ENCODE measurements around the gene FCHO1.
"Not testable (repeated sequence)": the region's sequence is repeated elsewhere in the genome, so short reads cannot be mapped to it uniquely, and the experiment has no call there.

FCHO1 gene

DNA sequence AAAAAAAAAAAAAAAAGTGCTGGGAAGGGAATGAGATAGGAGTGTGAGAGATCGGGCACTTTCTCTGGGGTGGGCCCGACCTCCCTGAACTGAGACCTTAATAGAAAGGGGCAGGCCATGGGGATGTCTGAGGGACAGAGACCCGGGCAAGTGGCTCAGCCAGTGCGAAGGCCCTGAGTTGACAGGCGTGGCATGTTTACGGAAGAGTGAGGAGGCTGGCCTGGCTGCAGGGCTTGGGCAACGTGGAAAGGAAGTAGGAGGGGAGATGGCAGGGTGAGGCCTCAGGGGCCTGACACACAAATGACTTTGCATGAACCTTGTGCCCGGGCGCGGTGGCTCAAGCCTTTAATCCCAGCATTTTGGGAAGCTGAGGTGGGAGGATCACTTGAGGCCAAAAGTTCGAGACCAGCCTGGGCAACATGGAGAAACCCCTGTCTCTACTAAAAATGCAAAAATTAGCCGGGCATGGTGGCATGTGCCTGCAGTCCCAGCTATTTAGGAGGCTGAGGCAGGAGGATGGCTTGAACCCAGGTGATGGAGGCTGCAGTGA lies 13.9 kb downstream of the FCHO1 start:
- DNase-seq, result no peak

DNA sequence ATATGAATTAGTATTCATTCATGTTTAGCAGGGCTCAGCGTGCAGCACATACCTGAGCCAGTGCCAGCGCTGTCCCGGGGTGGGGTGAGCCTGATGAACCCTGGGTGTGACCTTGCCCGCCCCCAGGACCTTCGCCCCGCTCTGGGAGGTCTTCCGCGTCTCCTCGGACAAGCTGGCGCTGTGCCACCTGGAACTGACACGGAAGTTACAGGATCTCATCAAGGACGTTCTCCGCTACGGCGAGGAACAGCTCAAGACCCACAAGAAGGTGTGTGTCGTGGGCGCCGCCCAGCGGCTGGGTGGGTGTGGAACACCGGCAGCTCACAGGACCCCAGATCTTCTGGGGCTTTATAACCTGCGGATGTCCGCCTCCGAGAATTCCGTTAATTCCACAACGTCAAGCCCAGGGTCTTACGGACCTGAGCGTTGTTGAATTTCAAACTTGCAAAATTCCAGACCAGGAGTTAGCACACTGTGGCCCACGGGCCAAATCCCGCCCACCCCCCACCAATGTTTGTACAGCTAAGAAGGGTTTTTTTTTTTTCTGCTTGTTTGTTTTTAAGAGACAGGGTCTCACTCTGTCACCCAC lies 15.4 kb downstream of the FCHO1 start:
- peak; percentile 20 for DNase-seq

DNA sequence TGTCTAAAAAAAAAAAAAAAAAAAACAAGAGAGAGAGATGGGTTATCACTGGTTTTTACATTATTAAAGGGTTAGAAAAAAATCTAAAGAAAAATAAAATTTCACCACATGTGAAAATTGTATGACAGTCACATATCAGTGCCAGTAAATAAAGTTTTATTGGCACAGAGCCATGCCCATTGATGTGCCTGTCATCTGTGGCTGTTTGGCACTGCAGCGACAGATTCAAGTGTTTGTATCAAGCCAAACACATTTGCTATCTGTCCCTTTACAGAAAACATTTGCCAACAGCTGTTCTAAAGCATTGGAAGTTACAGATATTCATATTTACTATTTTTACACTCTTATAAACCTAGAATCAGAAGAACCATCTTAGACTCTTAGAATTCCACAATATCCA lies 16.3 kb downstream of the FCHO1 start:
- no peak for DNase-seq

DNA sequence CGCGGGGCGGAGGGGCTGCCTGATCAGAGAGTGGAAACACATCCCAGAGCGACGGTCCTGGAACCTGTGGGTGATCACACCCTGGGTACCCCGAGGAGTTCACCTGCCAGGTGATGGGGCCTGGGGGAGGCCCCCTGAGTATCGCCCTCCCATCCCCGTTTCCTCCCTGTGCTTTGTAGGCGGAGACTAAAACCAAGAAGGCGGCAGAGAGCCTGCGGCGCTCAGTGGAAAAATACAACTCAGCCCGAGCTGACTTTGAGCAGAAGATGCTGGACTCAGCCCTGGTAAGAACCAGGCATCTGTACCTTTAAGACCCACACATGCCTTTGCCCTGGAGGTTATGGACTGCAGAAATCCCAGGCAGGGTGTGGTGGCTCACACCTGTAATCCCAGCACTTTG lies 19.3 kb downstream of the FCHO1 start:
- DNase-seq, result no peak

DNA sequence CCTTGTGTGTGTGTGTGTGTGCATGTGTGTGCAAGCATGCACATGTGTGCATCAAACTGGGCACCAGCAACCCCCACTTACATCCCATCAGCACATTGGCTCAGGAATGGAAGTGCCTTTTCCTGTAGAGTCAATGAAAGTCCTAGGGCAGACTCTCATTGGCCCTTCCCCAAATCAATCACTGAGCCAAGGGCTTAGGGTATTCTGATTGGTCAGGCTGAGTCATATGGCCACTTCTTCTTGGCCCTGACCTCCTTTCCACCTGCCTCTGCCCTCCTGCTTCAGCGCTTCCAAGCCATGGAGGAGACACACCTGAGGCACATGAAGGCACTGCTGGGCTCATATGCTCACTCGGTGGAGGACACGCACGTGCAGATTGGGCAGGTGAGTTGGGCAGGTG lies 20.9 kb downstream of the FCHO1 start:
- no peak for DNase-seq

DNA sequence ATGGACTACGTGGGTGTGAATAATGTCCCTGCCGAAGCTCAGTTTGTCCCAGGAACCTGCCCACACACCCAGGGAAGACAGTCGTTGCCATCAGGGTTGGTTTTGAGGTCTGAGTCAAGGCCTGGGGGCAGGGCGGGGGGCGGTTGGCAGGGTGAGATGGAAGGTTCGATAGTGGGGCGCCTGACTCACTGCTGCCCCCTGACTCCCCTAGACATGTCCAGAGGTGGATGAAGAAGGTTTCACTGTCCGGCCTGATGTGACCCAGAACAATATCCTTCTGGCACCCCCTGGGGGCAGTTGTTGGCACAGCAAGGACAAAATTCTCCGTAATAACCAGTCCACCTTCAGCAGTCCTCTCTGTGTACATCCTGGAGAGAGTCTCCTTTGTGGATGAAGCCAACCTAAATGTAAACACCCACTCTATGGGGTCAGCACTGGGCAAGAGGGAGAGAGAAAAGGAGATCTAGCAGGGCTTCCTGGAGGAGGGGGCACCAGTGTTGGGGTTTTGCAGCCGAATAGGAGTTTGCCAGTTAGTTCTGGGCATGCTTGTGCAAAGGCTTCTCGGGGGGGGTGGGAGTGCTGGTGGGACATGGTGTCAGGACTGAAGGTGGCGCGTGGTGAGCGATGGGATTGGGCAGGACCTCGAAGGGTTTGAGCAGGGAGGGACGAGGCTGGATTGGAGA lies 24.1 kb downstream of the FCHO1 start:
- peak; percentile 35 for DNase-seq

DNA sequence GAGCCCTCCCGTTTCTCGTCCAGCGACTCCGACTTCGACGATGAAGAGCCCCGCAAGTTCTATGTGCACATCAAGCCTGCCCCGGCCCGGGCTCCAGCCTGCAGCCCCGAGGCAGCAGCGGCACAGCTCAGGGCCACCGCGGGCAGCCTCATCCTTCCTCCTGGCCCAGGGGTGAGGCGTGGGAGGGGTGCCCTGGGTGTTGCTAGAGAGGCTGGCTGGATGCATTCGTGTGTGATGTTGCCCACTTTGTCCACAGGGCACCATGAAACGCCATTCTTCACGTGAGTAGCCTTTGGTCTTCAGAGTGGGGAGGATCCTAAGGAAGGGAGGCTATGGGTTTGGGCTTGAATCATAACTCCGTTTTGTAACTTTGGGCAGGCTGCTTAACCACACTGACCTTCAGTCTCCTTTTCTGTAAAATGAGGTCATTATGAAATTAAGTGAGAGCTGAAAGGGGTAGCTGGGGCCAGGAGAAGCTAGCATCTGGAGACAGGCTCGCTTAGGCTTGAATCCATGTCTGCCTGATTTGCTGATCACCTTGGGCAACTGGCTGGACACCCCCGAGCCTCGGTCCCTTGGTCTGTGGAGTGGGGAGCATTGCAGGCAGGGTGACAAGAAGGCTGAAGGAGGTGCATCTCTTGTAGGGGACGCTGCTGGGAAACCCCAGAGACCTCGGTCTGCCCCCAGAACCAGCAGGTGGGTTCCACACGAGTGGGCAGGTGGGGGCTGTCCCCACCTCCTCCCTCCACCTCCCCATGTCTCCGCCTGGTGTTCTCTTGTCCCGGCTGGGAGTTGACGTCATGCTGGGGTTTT lies 24.9 kb downstream of the FCHO1 start:
- DNase-seq, result no peak

DNA sequence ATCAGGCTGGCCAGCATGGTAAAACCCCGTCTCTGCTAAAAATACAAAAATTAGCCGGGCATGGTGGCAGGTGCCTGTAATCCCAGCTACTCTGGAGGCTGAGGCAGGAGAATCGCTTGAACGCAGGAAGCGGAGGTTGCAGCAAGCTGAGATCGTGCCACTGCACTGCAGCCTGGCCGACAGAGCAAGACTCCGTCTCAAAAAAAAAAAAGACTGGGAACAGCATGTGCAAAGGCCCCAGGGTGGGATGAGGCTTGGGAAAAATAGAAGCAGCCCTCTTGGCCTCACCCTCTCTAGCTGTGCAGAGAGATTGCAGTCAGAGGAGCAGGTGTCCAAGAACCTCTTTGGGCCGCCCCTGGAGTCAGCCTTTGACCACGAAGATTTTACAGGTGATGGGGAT lies 26.6 kb downstream of the FCHO1 start:
- DNase-seq, result not testable (repeated sequence)

DNA sequence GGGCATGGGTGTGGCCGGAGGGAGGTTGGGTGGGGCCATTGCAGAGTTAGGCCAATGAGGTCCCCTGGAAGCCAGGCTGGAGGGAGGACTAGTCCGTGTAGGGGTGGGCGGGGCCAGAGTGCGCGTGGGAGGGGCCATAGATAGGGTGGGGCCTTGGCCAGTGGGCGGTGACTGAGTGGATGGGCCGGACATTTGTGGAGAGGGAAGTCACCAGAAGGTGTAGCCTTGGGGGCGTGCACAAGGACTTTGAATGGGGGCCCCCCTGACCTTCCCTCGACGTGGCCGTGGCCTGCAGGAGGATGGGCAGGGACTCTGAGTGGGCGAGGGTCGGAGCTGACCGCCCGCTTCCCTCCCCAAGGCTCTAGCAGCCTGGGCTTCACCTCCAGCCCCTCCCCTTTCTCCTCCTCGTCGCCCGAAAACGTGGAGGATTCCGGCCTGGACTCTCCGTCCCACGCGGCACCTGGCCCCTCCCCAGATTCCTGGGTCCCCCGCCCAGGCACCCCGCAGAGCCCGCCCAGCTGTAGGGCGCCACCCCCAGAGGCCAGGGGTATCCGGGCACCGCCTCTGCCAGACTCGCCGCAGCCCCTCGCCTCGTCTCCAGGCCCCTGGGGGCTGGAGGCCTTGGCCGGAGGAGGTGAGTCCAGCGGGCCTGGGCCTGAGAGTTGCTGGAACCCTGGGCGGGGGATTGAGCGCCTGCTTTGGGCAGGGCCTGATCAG lies 27.1 kb downstream of the FCHO1 start:
- no peak for DNase-seq

DNA sequence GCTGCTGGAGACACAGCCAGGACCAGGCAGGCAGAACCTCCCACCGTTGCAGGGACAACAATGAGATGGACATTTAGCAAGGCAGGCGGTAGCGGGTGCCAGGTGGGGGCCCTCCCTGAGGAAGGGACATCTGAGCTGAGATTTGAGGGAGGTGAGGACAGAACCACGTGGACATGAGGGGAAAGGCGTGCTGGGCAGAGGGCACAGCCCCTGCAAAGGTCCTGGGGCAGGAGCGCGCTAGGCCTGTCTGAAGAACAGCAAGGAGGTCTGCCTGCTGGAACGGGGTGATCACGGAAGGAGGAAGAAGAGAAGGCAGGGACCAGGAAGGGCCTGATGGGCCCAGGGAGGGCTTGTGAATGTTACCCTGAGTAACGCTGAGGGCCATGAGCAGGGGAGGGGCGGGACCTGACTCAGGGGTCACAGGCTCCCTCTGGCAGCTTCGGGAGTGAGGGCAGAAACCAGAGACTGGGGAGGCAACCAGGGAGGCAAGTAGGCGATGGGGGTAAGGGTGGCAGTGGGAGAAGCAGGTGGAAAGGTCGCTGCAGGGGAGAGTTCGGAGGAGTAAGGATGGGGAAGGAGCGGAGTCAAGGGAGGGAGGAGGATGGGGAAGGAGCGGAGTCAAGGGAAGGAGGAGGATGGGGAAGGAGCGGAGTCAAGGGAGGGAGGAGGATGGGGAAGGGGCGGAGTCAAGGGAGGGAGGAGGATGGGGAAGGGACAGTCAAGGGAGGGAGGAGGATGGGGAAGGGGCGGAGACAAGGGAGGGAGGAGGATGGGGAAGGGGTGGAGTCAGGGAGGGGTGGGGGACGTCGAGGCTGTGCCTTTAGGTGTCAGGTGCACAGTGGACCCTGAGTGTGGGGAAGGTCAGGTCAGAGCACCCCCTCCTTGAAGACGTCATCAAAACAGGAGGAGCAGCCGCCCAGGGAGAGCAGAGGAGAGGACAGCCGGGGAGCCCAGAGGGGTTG lies 28.0 kb downstream of the FCHO1 start:
- DNase-seq, result no peak

DNA sequence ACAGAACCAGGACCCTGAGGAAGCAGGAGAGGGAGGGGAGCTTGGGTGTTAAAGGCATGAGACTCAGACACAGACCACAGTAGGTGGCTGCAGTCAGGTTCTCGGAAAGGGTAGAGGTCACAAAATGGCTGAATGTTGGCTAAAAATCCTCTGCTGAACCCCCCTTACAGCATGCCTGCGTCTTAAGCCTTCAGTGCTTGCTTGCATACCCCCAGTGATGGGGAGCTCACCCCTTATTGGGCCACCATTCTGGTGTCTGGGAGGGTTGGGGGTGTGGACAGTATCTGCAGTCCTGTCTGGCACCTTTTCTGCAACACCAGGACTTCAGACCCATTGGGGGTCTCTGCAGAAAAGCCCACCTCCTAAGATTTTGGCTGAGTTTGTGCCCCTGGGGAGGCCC lies 29.5 kb downstream of the FCHO1 start:
- DNase-seq, result no peak

DNA sequence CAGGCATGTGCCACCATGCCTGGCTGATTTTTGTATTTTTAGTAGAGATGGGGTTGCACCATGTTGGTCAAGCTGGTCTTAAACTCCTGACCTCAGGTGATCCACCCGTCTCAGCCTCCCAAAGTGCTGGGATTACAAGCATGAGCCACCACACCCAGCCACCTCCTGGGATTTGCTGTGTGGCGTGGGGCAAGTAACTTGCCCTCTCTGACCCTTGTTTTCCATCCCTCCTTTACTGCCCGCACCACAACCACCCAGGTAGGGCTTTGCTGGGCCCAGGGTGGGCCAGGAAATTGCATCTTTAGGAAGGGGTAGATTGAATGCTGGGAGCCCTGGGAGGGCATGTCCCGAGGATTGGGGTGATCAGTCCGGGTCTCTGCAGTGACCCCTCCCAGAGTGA lies 32.4 kb downstream of the FCHO1 start:
- not testable (repeated sequence) for DNase-seq

DNA sequence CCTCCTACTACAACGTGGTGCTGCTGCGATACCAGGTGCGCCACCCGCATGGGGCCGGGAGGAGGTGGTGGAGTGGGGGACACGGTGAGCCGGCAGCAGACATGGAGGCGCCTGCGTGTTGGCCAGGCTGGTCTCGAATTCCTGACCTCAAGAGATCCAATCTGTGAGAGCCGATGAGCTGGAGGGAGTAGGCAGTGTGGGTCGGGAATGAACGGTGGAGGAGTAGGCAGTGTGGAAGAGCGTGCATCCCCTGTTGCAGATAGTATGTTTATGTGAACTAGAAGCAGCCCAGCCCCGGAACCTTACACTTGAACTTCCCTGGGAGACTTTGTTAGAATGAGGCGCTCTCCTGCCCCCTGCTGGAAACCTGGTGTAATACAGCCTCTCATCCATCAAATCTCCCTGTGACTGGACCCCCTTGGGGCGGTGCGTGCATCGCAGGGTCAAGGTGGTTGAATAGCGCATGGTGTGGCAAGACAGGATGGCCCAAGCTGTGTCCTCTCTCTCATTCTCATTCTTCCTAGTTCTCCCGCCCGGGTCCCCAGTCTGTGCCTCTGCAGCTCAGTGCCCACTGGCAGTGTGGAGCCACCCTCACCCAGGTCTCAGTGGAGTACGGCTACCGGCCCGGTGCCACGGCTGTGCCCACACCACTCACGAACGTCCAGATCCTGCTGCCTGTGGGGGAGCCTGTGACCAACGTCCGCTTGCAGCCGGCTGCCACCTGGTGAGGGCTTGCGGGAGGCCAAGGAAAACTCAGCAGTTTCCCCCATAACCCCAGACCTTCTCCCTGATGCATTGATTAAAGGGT lies 33.1 kb downstream of the FCHO1 start:
- DNase-seq, result peak; percentile 65

DNA sequence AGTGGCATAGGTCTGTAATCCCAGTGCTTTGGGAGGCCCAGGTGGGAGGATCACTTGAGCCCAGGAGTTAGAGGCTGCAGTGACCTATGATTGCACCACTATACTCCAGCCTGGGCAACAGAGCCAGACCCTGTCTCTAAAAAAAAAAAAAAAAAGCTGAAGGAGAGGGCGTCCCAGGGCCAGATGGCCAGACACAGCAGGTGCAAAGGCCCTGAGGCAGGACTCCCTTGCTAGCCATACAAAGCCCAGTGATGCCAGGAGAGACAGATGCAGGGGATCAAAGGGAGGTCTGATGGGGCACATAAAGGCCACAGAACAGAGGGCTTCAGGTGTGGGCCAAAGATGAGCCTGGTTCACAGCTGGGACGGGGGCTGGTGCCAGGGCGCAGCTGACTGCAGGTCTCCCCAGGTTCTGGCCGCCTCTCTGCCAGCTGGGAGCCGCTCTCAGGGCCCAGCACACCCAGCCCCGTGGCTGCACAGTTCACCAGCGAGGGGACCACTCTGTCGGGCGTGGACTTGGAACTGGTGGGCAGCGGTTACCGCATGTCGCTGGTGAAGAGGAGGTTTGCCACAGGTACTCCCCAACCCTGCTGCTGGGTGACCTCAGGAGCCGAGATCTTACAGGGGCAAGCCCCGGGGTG lies 36.1 kb downstream of the FCHO1 start:
- DNase-seq, result no peak

DNA sequence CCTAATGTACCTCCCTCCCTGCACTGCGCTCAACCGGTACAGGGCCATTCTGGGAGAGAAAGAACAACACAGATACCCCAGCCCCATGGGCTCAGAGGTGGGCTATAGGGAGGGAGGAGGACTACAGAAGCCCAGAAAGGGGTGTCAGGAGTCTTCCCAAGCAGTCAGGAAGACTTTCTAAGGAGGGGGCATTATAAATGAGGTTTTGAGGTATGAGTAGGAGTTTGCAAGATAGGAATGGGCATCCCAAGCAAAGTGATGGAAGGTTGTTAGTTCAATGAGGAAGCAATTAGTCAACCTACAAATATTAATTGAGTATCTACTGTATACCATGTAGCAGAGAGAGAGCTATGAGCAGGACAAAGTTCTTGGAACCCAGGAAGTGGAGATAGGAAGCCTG lies 37.4 kb downstream of the FCHO1 start:
- no peak for DNase-seq

DNA sequence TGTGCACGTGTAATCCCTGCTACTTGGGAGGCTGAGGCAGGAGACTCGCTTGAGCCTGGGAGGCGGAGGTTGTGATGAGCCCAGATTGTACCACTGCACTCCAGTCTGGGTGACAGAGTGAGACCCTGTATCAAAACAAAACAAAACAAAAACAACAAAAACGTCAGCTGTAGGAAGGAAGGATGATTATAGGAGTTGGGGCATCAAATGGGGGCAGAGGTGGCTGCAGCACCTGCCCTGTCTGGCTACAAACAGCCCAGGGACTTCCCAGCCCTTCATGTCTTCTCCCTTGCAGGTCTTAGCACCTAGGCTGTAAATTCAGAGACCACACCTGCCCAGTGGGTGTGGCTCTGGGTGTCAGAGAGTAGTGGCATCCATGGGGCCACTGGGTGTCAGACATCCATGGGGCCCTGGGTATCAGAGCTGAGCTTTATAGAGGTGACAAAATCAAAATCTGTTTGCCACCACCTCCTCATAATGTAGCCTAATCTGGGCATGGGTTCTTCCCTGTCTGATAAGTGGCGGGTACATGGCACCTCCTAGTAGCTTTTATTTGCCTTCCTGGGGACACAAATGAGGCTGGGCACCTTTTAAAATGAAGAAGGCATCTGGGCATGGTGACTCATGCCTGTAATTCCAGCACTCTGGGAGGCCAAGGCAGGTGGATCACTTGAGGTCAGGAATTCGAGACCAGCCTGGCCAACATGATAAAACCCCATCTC lies 38.9 kb downstream of the FCHO1 start:
- DNase-seq, result no peak

DNA sequence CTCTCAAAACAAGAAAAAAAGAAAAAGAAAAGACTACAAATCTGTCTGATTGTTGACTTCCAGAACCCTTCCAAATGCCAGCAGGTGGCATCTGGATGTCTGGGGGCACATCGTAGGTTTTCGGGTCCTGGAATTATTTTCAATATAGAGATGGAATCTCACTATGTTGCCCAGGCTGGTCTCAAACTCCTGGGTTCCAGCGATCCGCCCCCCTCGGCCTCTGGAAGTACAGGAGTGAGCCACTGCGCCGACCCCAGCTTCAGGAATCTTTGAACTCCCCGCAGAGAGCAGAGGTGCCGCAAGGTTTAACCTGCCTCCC lies 43.1 kb downstream of the FCHO1 start:
- DNase-seq, result no peak

DNA sequence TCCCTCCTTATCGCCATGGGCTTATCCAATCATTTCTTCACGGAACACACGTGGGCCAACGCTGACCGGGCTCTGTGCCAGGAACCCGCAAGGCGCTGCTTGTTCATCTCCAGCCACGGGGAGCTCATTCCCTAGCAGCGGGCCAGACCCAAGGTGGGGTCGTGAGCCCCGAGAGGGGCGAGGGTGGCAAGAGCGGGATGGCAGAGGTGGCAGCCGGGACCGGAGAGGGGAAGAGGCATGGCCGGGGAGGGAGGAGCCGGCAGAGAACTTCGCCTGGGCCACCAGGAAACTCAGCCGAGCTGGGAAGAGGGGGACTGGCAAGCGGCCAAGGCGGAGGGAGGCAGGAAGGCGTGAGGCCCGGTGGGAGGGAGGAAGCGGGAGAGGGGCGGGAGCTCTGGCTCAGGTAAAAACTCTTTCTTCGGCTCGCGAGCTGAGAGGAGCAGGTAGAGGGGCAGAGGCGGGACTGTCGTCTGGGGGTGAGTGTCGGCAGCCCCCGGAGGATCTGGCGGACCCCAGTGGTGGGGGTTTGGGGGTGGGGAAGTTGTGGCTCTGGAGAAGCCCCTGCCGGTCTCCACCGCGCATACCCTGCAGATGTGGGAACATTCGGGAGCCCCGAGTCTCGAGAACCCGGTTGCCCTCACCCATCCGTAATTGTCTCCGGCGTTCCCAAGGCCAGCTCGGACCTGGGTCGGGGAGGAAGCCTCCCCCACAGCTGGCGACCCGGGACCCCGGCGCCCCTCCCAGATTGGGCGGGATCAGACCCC lies 43.6 kb downstream of the FCHO1 start, which contains the start of gene B3GNT3:
Gene B3GNT3 (plus strand): TSS at position 408 of the 764 bp plus-strand sequence. CDS start 12,670 bp downstream, outside the sequence.
- no peak for DNase-seq

DNA sequence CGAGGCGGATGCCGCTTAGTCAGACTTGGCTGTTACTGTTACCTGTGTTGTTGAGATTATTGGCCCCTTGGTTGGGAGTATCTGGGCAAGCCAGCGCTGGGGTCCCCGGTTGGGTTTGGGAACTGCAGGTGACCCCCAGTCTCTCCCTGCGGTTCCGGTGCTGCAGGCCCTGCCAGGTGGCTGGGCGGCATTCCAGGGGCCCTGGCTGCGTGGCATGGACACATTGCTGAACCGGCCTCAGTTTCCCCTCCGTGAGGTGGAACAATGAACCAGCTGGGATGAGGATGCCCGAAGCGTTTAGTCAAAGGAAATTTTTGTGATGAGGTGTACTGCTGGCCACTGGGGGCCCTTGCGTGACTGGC lies 44.2 kb downstream of the FCHO1 start:
- no peak for DNase-seq
